Fibroblast of lung (primary cell): Measurements from ENCODE around the gene SEMA4D. TPM values are rescaled to one million over a fixed set of nuclear protein-coding genes. Genes with fewer than 3 reads are reported as not detected.

Experiments used
- DNase-seq, 2 donors: peaks; one replicate each; pipeline versions ENCODE4 v3.0.0 to v3.0.0-alpha.2; 2010; ENCODE audit warnings: low read depth in 2 of 2
- H2AFZ ChIP-seq: 2 replicates; pipeline ENCODE4 v1.5.1; 2012; ENCODE audit warnings: low read length, control low read depth, inconsistent platforms
- H3K27ac ChIP-seq: 2 replicates; pipeline ENCODE4 v1.5.1; 2011; ENCODE audit warnings: low read length, control low read depth; ENCODE audit not compliant: insufficient read depth
- H3K27me3 ChIP-seq: 2 replicates; pipeline ENCODE4 v1.5.1; 2011; ENCODE audit warnings: mild to moderate bottlenecking, low read length; ENCODE audit not compliant: control insufficient read depth, insufficient read depth
- H3K36me3 ChIP-seq: 2 replicates; pipeline ENCODE4 v1.5.1; 2011; ENCODE audit warnings: low read length; ENCODE audit not compliant: control insufficient read depth, insufficient read depth
- H3K4me1 ChIP-seq: 2 replicates; pipeline ENCODE4 v1.5.1; 2011; ENCODE audit warnings: low read length; ENCODE audit not compliant: control insufficient read depth, insufficient read depth; ENCODE audit errors: extremely low read depth
- H3K4me2 ChIP-seq: 2 replicates; pipeline ENCODE4 v1.5.1; 2011; ENCODE audit warnings: low read length, control low read depth; ENCODE audit not compliant: insufficient read depth; ENCODE audit errors: extremely low read depth
- H3K4me3 ChIP-seq, 4 experiments: fragments of 200-600 bp in 1 of 4; sonication (generic) in 1 of 4; replicated peaks in 1 of 4; 2 replicates each; pipeline ENCODE4 v1.5.1; 2011 to 2016; ENCODE audit warnings: low read length in 4 of 4, low read depth in 3 of 4, mild to moderate bottlenecking in 3 of 4, control low read depth in 2 of 4, inconsistent platforms in 1 of 4, mixed read lengths in 1 of 4; ENCODE audit not compliant: insufficient read depth in 1 of 4; ENCODE audit errors: control extremely low read depth in 1 of 4
- H3K79me2 ChIP-seq: 2 replicates; pipeline ENCODE4 v1.5.1; 2012; ENCODE audit warnings: mild to moderate bottlenecking, low read length, inconsistent platforms; ENCODE audit not compliant: control insufficient read depth, insufficient read depth
- H3K9ac ChIP-seq: 2 replicates; pipeline ENCODE4 v1.5.1; 2011; ENCODE audit warnings: mild to moderate bottlenecking, low read length, control low read depth; ENCODE audit not compliant: insufficient read depth
- H3K9me3 ChIP-seq: 2 replicates; pipeline ENCODE4 v1.5.1; 2012; ENCODE audit warnings: low read depth, low read length; ENCODE audit not compliant: control insufficient read depth, insufficient read depth
- H4K20me1 ChIP-seq: 2 replicates; pipeline ENCODE4 v1.5.1; 2011; ENCODE audit warnings: low read length; ENCODE audit not compliant: control insufficient read depth, insufficient read depth; ENCODE audit errors: extremely low read depth
- CTCF ChIP-seq, 2 donors: IDR thresholded peaks in 1 of 2; conservative IDR thresholded peaks in 1 of 2; 1 replicate in 1 of 2; 2 replicates in 1 of 2; pipeline ENCODE4 v1.5.1; 2011 to 2012; ENCODE audit warnings: low read length in 2 of 2, control low read depth in 1 of 2, inconsistent platforms in 1 of 2, low read depth in 1 of 2, mild to moderate bottlenecking in 1 of 2
- EZH2 ChIP-seq: IDR thresholded peaks from 2 replicates; pipeline ENCODE4 v1.5.1; 2012; ENCODE audit warnings: low read length, control low read depth, mild to moderate bottlenecking; ENCODE audit errors: missing control alignments
- polyA plus RNA-seq, 2 donors: library from polyadenylated mRNA; depleted of rRNA in 1 of 2; stranded (reverse) in 1 of 2; unstranded in 1 of 2; fragments of >200 nt; gene quantifications; 2 replicates each; pipeline ENCODE4 v1.2.1, GENCODE V29; 2011 to 2012; ENCODE audit warnings: missing spikeins in 1 of 2
- total RNA-seq: library from RNA; depleted of rRNA; stranded (reverse); fragments of >200 nt; gene quantifications from 2 replicates; pipeline ENCODE4 v1.2.1, GENCODE V29; 2014

Gene SEMA4D
- total and polyA plus RNA-seq, 2 donors (not counting 1 experiment from before 2014, with no cell fraction given): 0.67 to 2.6 TPM

- H2AFZ ChIP-seq: no peak overlapping the region
- no peaks in the 10 kb centered on the region for H3K9me3 ChIP-seq
- H3K9ac ChIP-seq: no peak overlapping the region
- no peak overlapping the region for H3K4me3 ChIP-seq
- no peaks in the 10 kb centered on the region for H3K27me3 ChIP-seq
- no peak overlapping the region for H3K27ac ChIP-seq
- no peaks in the 10 kb centered on the region for H3K79me2 ChIP-seq
- no peaks in the 10 kb centered on the region for H4K20me1 ChIP-seq
- no peaks in the 10 kb centered on the region for H3K36me3 ChIP-seq
- no peaks in the 10 kb centered on the region for H3K4me1 ChIP-seq
- no peak for DNase-seq
- TF ChIP-seq CTCF (conservative IDR thresholded peaks at IDR 0.05 in 1 of 2, IDR thresholded peaks at IDR 0.05 in 1 of 2; ENCODE audit: low read depth in 1 of 2, low read length in 2 of 2) (no peak), EZH2 (no peak)
- no peak overlapping the region for H3K4me2 ChIP-seq
Measured at GRCh38 chr9:89505048-89505447, 7.1 kb upstream of the SEMA4D start.

DNA sequence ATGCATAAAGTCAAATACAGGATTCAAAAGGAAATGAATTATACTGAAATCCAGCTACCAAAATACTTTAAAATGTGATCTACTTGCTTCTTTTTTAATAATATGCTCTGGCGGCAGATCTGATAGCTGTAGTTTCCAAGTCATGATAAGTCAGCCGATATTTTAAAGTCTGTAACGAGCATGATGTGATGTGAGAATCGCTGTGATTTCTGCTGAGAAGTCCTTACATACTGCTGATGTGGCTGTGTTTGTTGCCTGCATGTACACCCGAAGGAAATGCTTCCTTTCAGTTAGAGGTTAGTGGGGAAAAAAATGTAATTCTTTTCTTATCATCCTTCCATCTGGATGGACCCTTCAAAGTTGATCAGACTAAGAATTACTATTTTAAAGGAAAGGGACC, 4.8 kb upstream of the SEMA4D start:
- Histone ChIP-seq H3K79me2 (no peaks in the 10 kb centered on the region), H3K4me3 (no peak overlapping the region), H3K27ac (no peak overlapping the region), H4K20me1 (no peaks in the 10 kb centered on the region), H3K9ac (no peak overlapping the region), H3K4me2 (no peak overlapping the region), H3K4me1 (no peaks in the 10 kb centered on the region), H3K9me3 (no peaks in the 10 kb centered on the region), H3K27me3 (no peaks in the 10 kb centered on the region), H2AFZ (no peak overlapping the region), H3K36me3 (no peaks in the 10 kb centered on the region)
- no peak for DNase-seq
- no peak for TF ChIP-seq EZH2
- no peak for TF ChIP-seq CTCF (conservative IDR thresholded peaks at IDR 0.05 in 1 of 2, IDR thresholded peaks at IDR 0.05 in 1 of 2; ENCODE audit: low read depth in 1 of 2, low read length in 2 of 2)

- no peak for TF ChIP-seq CTCF (conservative IDR thresholded peaks at IDR 0.05 in 1 of 2, IDR thresholded peaks at IDR 0.05 in 1 of 2; ENCODE audit: low read depth in 1 of 2, low read length in 2 of 2)
- no peak for TF ChIP-seq EZH2
- Histone ChIP-seq H2AFZ (no peak overlapping the region), H3K4me3 (no peak overlapping the region), H3K27ac (no peak overlapping the region), H3K79me2 (no peaks in the 10 kb centered on the region), H3K27me3 (no peaks in the 10 kb centered on the region), H3K4me2 (no peak overlapping the region), H4K20me1 (no peaks in the 10 kb centered on the region), H3K36me3 (no peaks in the 10 kb centered on the region), H3K9me3 (no peaks in the 10 kb centered on the region), H3K4me1 (no peaks in the 10 kb centered on the region), H3K9ac (no peak overlapping the region)
- no peak for DNase-seq
Measured at GRCh38 chr9:89502038-89502601, 4.2 kb upstream of the SEMA4D start.
